ENCODE results near the gene SRGAP2C. TPM values are rescaled to one million over a fixed set of nuclear protein-coding genes. Genes with fewer than 3 reads are reported as not detected.
"Not testable (repeated sequence)": the region's sequence is repeated elsewhere in the genome, so short reads cannot be mapped to it uniquely, and the experiment has no call there.

Gene SRGAP2C
- total and polyA plus RNA-seq, 4 donors: 1.9 to 11.9 (median 4.3) TPM

- no peak for TF ChIP-seq CTCF (IDR thresholded peaks at IDR 0.05; ENCODE audit: low read depth, low read length, missing input control)
- TF ChIP-seq REST (IDR thresholded peaks at IDR 0.05): no peak
Measured at GRCh38 chr1:121417325-121417923, 232.6 kb downstream of the SRGAP2C start (continued).

- TF ChIP-seq NR2F2 (IDR thresholded peaks at IDR 0.05) (no peak), GABPA (IDR thresholded peaks at IDR 0.05 in 1 of 2, conservative IDR thresholded peaks at IDR 0.05 in 1 of 2) (no peak), ATF3 (IDR thresholded peaks at IDR 0.05) (no peak), FOXA2 (IDR thresholded peaks at IDR 0.05) (no peak), ZBTB33 (IDR thresholded peaks at IDR 0.05) (no peak), CTCF (IDR thresholded peaks at IDR 0.05; ENCODE audit: low read depth, low read length, missing input control) (no peak), EGR1 (IDR thresholded peaks at IDR 0.05; ENCODE audit: low read depth in 2 of 2) (no peak), FOXA1 (IDR thresholded peaks at IDR 0.05) (no peak), RXRA (IDR thresholded peaks at IDR 0.05) (no peak)
- Histone ChIP-seq H3K27ac (ENCODE audit: low read depth in 1 of 2, low read length in 2 of 2) (no peak overlapping the region), H3K27me3 (ENCODE audit: control insufficient read depth in 4 of 4, insufficient read depth in 4 of 4, low read length in 3 of 4) (no peaks in the 10 kb centered on the region), H3K9ac (ENCODE audit: low read depth in 1 of 2, low read length in 2 of 2) (no peak overlapping the region), H3K36me3 (ENCODE audit: control insufficient read depth in 4 of 4, insufficient read depth in 3 of 4, low read depth in 1 of 4, low read length in 3 of 4) (no peaks in the 10 kb centered on the region), H3K9me3 (ENCODE audit: control insufficient read depth in 4 of 4, low read length in 3 of 4) (no peaks in the 10 kb centered on the region), H3K4me3 (ENCODE audit: low read depth in 1 of 3, low read length in 3 of 3) (no peak overlapping the region), H3K4me1 (ENCODE audit: control insufficient read depth in 4 of 4, insufficient read depth in 4 of 4, low read length in 3 of 4) (no peaks in the 10 kb centered on the region)
- 78% methylated on average over 15 of the region's 15 CpGs for WGBS
- DNase-seq (ENCODE audit: low spot score): no peak
Measured at GRCh38 chr1:121418369-121419049, 233.7 kb downstream of the SRGAP2C start.

GRCh38 chr1:121419050-121419615 is 234.4 kb downstream of the SRGAP2C start:
- WGBS: 91% methylated on average over 4 of the region's 4 CpGs
- not testable (repeated sequence) for H3K4me1 ChIP-seq (ENCODE audit: control insufficient read depth in 4 of 4, insufficient read depth in 4 of 4, low read length in 3 of 4); H3K9ac ChIP-seq (ENCODE audit: low read depth in 1 of 2, low read length in 2 of 2); H3K27ac ChIP-seq (ENCODE audit: low read depth in 1 of 2, low read length in 2 of 2); H3K27me3 ChIP-seq (ENCODE audit: control insufficient read depth in 4 of 4, insufficient read depth in 4 of 4, low read length in 3 of 4); H3K4me3 ChIP-seq (ENCODE audit: low read depth in 1 of 3, low read length in 3 of 3); DNase-seq (ENCODE audit: low spot score); H3K36me3 ChIP-seq (ENCODE audit: control insufficient read depth in 4 of 4, insufficient read depth in 3 of 4, low read depth in 1 of 4, low read length in 3 of 4); H3K9me3 ChIP-seq (ENCODE audit: control insufficient read depth in 4 of 4, low read length in 3 of 4)

- H3K9ac ChIP-seq (ENCODE audit: low read depth in 1 of 2, low read length in 2 of 2); H3K4me3 ChIP-seq (ENCODE audit: low read depth in 1 of 3, low read length in 3 of 3); H3K36me3 ChIP-seq (ENCODE audit: control insufficient read depth in 4 of 4, insufficient read depth in 3 of 4, low read depth in 1 of 4, low read length in 3 of 4); H3K9me3 ChIP-seq (ENCODE audit: control insufficient read depth in 4 of 4, low read length in 3 of 4); H3K27ac ChIP-seq (ENCODE audit: low read depth in 1 of 2, low read length in 2 of 2); DNase-seq (ENCODE audit: low spot score); H3K4me1 ChIP-seq (ENCODE audit: control insufficient read depth in 4 of 4, insufficient read depth in 4 of 4, low read length in 3 of 4); H3K27me3 ChIP-seq (ENCODE audit: control insufficient read depth in 4 of 4, insufficient read depth in 4 of 4, low read length in 3 of 4): not testable (repeated sequence)
- WGBS: 74% methylated on average over 3 of the region's 3 CpGs
Measured at GRCh38 chr1:121421490-121421889, 236.7 kb downstream of the SRGAP2C start.
